Brain microvascular endothelial cell (primary cell): Measurements from ENCODE around the gene RASGRP1.

Experiments
- DNase-seq: peaks from one replicate; pipeline ENCODE4 v3.0.0-alpha.2; 2020
- H3K27ac ChIP-seq: fragments of 250-450 bp; sonication (Bioruptor Pico); 2 replicates; pipeline ENCODE4 v1.5.1; 2020; ENCODE audit warnings: mild to moderate bottlenecking, moderate library complexity
- H3K27me3 ChIP-seq: fragments of 250-450 bp; sonication (Bioruptor Pico); replicated peaks from 2 replicates; pipeline ENCODE4 v1.5.1; 2020; ENCODE audit warnings: mild to moderate bottlenecking
- H3K36me3 ChIP-seq: fragments of 250-450 bp; sonication (Bioruptor Pico); replicated peaks from 2 replicates; pipeline ENCODE4 v1.5.1; 2020; ENCODE audit warnings: mild to moderate bottlenecking
- H3K4me3 ChIP-seq: 2 replicates; pipeline ENCODE4 v1.5.1; 2011; ENCODE audit warnings: low read depth, mild to moderate bottlenecking, control low read depth, low read length, moderate library complexity
- in situ Hi-C: cut with HindIII; loops from 2 replicates; pipeline ENCODE4 v1.10.0; 2017; ENCODE audit warnings: low sequenced_read_pairs, low pct_ligation_motif_present
- TF ChIP-seq, protein P1 (sequence below): IDR thresholded peaks from 2 replicates; pipeline ENCODE4 v1.5.1; 2011; ENCODE audit warnings: low read depth, mild to moderate bottlenecking, moderate library complexity, low read length, control low read depth, inconsistent platforms; ENCODE audit errors: missing control alignments

The RASGRP1 gene

DNA sequence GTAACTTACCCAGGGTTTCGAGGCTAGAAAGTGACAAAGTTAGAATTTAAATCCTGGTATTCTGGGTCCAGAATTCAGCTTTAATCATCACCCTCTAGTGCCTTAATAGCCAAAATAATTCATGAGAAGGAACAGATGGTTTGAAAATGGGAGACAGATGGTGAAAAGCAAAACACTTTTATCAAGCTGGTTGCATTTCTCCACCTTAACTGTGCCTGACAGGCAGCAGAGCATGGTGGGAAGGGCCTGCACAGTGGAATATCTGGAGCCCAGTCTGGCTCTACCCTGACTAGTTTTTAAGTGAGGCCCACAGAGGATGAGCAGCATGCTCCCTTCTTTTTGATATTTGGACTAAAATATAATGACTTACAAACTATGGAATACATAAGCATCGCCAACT is 35.6 kb upstream of the RASGRP1 start:
- H3K36me3 ChIP-seq: no peaks in the 10 kb centered on the region
- peaks cover 10% of the 10 kb centered on the region for H3K27me3 ChIP-seq
- no peak overlapping the region for H3K27ac ChIP-seq
- H3K4me3 ChIP-seq: no peak overlapping the region
- DNase-seq: no peak
- TF ChIP-seq, protein P1, sequence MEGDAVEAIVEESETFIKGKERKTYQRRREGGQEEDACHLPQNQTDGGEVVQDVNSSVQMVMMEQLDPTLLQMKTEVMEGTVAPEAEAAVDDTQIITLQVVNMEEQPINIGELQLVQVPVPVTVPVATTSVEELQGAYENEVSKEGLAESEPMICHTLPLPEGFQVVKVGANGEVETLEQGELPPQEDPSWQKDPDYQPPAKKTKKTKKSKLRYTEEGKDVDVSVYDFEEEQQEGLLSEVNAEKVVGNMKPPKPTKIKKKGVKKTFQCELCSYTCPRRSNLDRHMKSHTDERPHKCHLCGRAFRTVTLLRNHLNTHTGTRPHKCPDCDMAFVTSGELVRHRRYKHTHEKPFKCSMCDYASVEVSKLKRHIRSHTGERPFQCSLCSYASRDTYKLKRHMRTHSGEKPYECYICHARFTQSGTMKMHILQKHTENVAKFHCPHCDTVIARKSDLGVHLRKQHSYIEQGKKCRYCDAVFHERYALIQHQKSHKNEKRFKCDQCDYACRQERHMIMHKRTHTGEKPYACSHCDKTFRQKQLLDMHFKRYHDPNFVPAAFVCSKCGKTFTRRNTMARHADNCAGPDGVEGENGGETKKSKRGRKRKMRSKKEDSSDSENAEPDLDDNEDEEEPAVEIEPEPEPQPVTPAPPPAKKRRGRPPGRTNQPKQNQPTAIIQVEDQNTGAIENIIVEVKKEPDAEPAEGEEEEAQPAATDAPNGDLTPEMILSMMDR: no peak
- in situ Hi-C loops: no loop called here

DNA sequence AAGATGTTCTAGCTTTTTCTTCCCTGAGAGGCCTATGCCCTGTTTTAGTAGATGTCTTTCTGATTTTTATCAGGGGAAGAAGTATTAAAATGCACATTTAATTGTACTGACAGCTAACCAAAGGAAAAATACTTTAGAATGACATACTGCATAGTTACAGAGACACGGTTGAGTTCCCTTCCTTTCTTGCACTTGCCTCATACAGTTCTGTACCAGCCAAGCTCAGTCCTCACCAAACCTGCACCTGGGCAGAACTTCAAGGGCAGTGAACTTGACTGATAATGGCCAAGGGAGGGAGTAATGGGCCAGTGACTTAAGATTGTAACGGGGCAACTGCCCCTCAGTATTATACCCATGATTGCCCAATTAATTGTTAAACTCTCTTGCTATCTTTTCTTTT is 34.1 kb upstream of the RASGRP1 start:
- no peak overlapping the region for H3K27ac ChIP-seq
- in situ Hi-C loops: no loop called here
- H3K27me3 ChIP-seq: peaks cover 7% of the 10 kb centered on the region
- DNase-seq: no peak
- H3K4me3 ChIP-seq: no peak overlapping the region
- TF ChIP-seq, protein P1: no peak
- no peaks in the 10 kb centered on the region for H3K36me3 ChIP-seq

DNA sequence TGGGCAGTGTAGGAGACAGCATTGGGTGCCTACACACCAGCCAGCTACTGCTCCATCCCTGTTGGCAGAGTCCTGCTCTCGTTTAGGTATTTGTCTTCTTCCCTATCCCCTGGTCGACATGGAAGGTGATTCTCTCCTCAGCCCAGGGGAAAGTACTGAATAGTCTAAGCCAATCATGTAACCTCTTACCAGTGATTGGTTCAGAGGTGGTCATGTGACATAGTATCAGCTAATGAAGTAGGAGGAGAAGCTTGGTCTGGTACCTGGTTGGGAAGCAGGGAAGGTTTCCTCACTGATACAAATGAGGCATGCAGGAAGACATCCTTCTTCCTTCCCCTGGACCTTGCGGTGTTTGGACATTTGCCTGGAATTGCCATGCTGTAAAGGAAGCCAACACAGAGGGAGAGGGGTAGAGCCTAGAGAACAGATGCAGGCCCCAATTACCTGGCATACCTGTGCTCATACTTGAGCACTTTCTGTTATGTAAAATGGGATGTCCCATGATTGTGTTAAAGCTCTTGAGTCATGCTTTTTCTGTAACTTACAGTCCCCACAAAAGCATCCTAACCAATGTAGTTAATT is 32.7 kb upstream of the RASGRP1 start:
- H3K27ac ChIP-seq: no peak overlapping the region
- in situ Hi-C loops: no loop called here
- H3K36me3 ChIP-seq: no peaks in the 10 kb centered on the region
- no peak for DNase-seq
- H3K27me3 ChIP-seq: no peaks in the 10 kb centered on the region
- TF ChIP-seq, protein P1: no peak
- no peak overlapping the region for H3K4me3 ChIP-seq

DNA sequence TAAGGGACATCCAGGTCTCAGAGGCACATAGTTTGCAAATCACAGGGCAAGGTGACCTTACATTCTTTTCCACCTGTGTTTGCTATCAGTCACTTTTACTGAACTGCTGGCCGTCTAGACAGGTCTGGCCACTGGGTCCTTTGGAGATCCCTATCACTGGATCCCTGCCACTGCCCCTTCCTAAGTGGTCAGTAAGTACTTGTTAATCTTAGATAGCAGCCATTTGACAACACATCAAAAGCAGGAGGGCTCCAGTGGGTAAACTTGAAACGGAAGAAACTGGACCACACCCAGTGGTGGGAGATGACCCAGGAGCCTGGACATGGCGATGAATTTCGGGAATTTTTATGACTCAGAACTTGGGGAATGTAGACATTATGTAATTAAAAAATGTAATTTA is 28.9 kb upstream of the RASGRP1 start:
- DNase-seq: no peak
- Histone ChIP-seq H3K27ac (no peak overlapping the region), H3K36me3 (no peaks in the 10 kb centered on the region), H3K4me3 (no peak overlapping the region), H3K27me3 (peaks cover 2% of the 10 kb centered on the region)
- in situ Hi-C loops: no loop called here
- TF ChIP-seq, protein P1: no peak

DNA sequence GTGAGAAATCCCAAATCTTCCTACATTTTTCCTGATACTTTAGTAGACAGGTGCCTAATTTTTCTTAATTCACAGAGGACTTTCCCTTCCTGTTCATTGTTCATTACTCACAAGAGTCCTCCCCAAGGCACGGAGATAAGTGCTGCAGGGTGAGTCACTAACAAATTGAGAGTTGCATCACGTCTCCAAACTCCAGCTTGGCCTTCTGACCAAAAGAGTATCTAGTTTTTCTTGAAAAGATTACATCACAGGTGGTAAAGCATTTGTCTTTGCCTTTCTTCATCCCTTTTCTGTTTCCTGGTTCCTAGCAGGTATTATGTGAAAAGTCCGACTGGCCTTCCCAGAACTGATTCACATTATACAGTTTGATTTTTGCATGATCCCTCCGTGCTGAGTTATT is 24.9 kb upstream of the RASGRP1 start:
- TF ChIP-seq, protein P1: no peak
- peaks cover 3% of the 10 kb centered on the region for H3K27me3 ChIP-seq
- no peak overlapping the region for H3K27ac ChIP-seq
- H3K4me3 ChIP-seq: no peak overlapping the region
- no peaks in the 10 kb centered on the region for H3K36me3 ChIP-seq
- in situ Hi-C loops: no loop called here
- peak; percentile 57 for DNase-seq

DNA sequence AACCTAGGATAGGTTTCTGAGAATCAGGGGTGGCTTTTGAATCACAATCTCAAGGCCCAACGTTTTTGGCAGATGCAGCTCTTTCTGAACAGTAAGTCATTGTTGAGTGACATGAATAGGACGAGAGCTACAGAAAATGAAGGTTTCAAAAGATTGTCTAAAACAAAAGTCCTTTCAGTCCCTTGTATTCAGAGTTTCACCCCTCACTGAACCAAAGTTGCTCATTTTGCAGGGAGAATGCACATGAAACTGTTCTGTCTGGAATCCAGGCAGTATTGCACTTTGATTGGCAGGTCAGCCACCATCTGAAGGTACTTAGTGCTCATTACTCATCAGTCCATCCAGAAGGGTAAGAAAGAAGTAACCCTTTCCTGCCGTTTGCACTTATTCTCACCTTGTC is 24.1 kb upstream of the RASGRP1 start:
- Histone ChIP-seq H3K36me3 (no peaks in the 10 kb centered on the region), H3K4me3 (no peak overlapping the region), H3K27ac (no peak overlapping the region), H3K27me3 (peaks cover 3% of the 10 kb centered on the region)
- in situ Hi-C loops: no loop called here
- TF ChIP-seq, protein P1: no peak
- no peak for DNase-seq
